HepG2 (cell line): ENCODE measurements around the gene KIF26B. TPM values are rescaled to one million over a fixed set of nuclear protein-coding genes. Genes with fewer than 3 reads are reported as not detected.

Experiments
- ARID2 ChIP-seq: sonication (generic); formaldehyde crosslinking; IDR thresholded peaks from 2 replicates; pipeline ENCODE4 v1.8.1; 2022; ENCODE audit warnings: mild to moderate bottlenecking, missing genetic modification reagents, borderline replicate concordance
- CC2D1A ChIP-seq: sonication (generic); formaldehyde crosslinking; IDR thresholded peaks from 2 replicates; pipeline ENCODE4 v1.8.1; 2023; ENCODE audit warnings: mild to moderate bottlenecking, missing genetic modification reagents
- ERF ChIP-seq: IDR thresholded peaks from 2 replicates; pipeline ENCODE4 v1.6.1; 2018; ENCODE audit warnings: missing biosample characterization, missing genetic modification reagents
- ETV6 ChIP-seq: sonication (generic); formaldehyde crosslinking; conservative IDR thresholded peaks from 2 replicates; pipeline ENCODE4 v1.4.0; 2020; ENCODE audit warnings: missing genetic modification reagents
- EZH2 ChIP-seq: conservative IDR thresholded peaks from 2 replicates; pipeline ENCODE4 v1.6.1; 2012; ENCODE audit warnings: mild to moderate bottlenecking, low read depth, low read length, moderate library complexity
- FIP1L1 ChIP-seq: fragments of 200-400 bp; formaldehyde crosslinking; IDR thresholded peaks from 2 replicates; pipeline ENCODE4 v1.6.1; 2018; ENCODE audit warnings: low read depth, mild to moderate bottlenecking, low read length, moderate library complexity, borderline replicate concordance; ENCODE audit not compliant: insufficient read depth
- HMG20A ChIP-seq: IDR thresholded peaks from 2 replicates; pipeline ENCODE4 v1.6.1; 2016; ENCODE audit warnings: borderline replicate concordance
- HMG20B ChIP-seq: conservative IDR thresholded peaks from 2 replicates; pipeline ENCODE4 v1.6.1; 2016; ENCODE audit warnings: missing genetic modification reagents, missing compliant biosample characterization
- LRRFIP1 ChIP-seq: sonication (generic); formaldehyde crosslinking; conservative IDR thresholded peaks from 2 replicates; pipeline ENCODE4 v1.4.0; 2020; ENCODE audit warnings: missing genetic modification reagents
- NR2F2 ChIP-seq: IDR thresholded peaks from 2 replicates; pipeline ENCODE4 v1.6.1; 2012; ENCODE audit warnings: low read depth, inconsistent platforms, borderline replicate concordance
- STAT5B ChIP-seq: sonication (generic); formaldehyde crosslinking; IDR thresholded peaks from 2 replicates; pipeline ENCODE4 v1.4.0; 2020; ENCODE audit warnings: missing genetic modification reagents
- ZFP41 ChIP-seq: sonication (generic); formaldehyde crosslinking; IDR thresholded peaks from 2 replicates; pipeline ENCODE4 v1.4.0; 2020; ENCODE audit warnings: mild to moderate bottlenecking, missing genetic modification reagents, borderline replicate concordance
- ZNF251 ChIP-seq: sonication (generic); formaldehyde crosslinking; IDR thresholded peaks from 2 replicates; pipeline ENCODE4 v1.9.0; 2021; ENCODE audit warnings: mild to moderate bottlenecking, missing genetic modification reagents
- ZNF292 ChIP-seq: sonication (generic); formaldehyde crosslinking; IDR thresholded peaks from 2 replicates; pipeline ENCODE4 v1.8.1; 2022; ENCODE audit warnings: mild to moderate bottlenecking, low read depth, missing genetic modification reagents, borderline replicate concordance
- ZNF33A ChIP-seq: sonication (generic); formaldehyde crosslinking; IDR thresholded peaks from 2 replicates; pipeline ENCODE4 v1.5.1; 2020; ENCODE audit warnings: missing genetic modification reagents, mild to moderate bottlenecking, moderate library complexity, borderline replicate concordance
- ZNF383 ChIP-seq: sonication (generic); formaldehyde crosslinking; IDR thresholded peaks from 2 replicates; pipeline ENCODE4 v1.4.0; 2020; ENCODE audit warnings: missing genetic modification reagents, mild to moderate bottlenecking, borderline replicate concordance
- ZNF563 ChIP-seq: sonication (generic); formaldehyde crosslinking; IDR thresholded peaks from 2 replicates; pipeline ENCODE4 v1.8.0; 2022; ENCODE audit warnings: mild to moderate bottlenecking, moderate library complexity, missing genetic modification reagents
- ZNF577 ChIP-seq: sonication (generic); formaldehyde crosslinking; IDR thresholded peaks from 2 replicates; pipeline ENCODE4 v1.4.0; 2020; ENCODE audit warnings: mild to moderate bottlenecking, low read depth, missing genetic modification reagents, borderline replicate concordance
- ZNF780A ChIP-seq: sonication (generic); formaldehyde crosslinking; IDR thresholded peaks from 2 replicates; pipeline ENCODE4 v1.8.0; 2022; ENCODE audit warnings: mild to moderate bottlenecking, missing genetic modification reagents, moderate library complexity
- polyA plus RNA-seq, 8 experiments: library from polyadenylated mRNA; depleted of rRNA in 3 of 8; stranded (reverse) in 7 of 8; unstranded in 1 of 8; fragments of >200 nt; fragmentation: Illumina TruSeq in 4 of 8; extraction: Trizol in 4 of 8; gene quantifications; 2 replicates each; pipeline versions ENCODE4 v1.2.1 to v1.2.3, GENCODE V29; 2011 to 2016; ENCODE audit warnings: low read depth in 4 of 8, missing spikeins in 1 of 8, mixed read lengths in 1 of 8; ENCODE audit not compliant: insufficient read depth in 1 of 8
- total RNA-seq, 5 experiments: library from RNA; depleted of rRNA; stranded (reverse); fragments of >200 nt; fragmentation: Illumina TruSeq; extraction: Trizol; gene quantifications; 2 replicates each; pipeline ENCODE4 v1.2.3, GENCODE V29; 2016; ENCODE audit warnings: low read depth in 1 of 5
- TF ChIP-seq, protein P1 (sequence below), 2 experiments: sonication (generic) in 1 of 2; formaldehyde crosslinking in 1 of 2; IDR thresholded peaks; 2 replicates each; pipeline versions ENCODE4 v1.4.0 to v1.6.1; 2016 to 2020; ENCODE audit warnings: borderline replicate concordance in 1 of 2, low read depth in 1 of 2, mild to moderate bottlenecking in 1 of 2, missing genetic modification reagents in 1 of 2
- TF ChIP-seq, protein P2 (sequence below): sonication (generic); formaldehyde crosslinking; IDR thresholded peaks from 2 replicates; pipeline ENCODE4 v1.9.0; 2022; ENCODE audit warnings: low read depth, missing genetic modification reagents

The KIF26B gene
- total and polyA plus RNA-seq, 2 of the 13 experiments (the other 11 are each of a cell fraction or from before 2014, with no cell fraction given): 0.08 to 0.09 TPM

- TF ChIP-seq ZNF292 (CRISPR knock-in tag) (no peak), FIP1L1 (no peak), CC2D1A (CRISPR knock-in tag) (no peak), EZH2 (peak; percentile 57; the same call in 1 of the 2 replicates), ZNF577 (no peak), HMG20B (CRISPR knock-in tag) (no peak), ZNF33A (CRISPR knock-in tag) (no peak), ZNF780A (CRISPR knock-in tag) (no peak), ZNF383 (CRISPR knock-in tag) (no peak), ARID2 (no peak), ZFP41 (CRISPR knock-in tag) (no peak), ZNF563 (CRISPR knock-in tag) (0 out of 2 replicates have a peak, but pooled peaks have one; percentile 62), LRRFIP1 (no peak), ERF (CRISPR knock-in tag) (no peak), ZNF251 (no peak), ETV6 (no peak), HMG20A (CRISPR knock-in tag) (no peak), NR2F2 (no peak), STAT5B (no peak)
- TF ChIP-seq, protein P1, sequence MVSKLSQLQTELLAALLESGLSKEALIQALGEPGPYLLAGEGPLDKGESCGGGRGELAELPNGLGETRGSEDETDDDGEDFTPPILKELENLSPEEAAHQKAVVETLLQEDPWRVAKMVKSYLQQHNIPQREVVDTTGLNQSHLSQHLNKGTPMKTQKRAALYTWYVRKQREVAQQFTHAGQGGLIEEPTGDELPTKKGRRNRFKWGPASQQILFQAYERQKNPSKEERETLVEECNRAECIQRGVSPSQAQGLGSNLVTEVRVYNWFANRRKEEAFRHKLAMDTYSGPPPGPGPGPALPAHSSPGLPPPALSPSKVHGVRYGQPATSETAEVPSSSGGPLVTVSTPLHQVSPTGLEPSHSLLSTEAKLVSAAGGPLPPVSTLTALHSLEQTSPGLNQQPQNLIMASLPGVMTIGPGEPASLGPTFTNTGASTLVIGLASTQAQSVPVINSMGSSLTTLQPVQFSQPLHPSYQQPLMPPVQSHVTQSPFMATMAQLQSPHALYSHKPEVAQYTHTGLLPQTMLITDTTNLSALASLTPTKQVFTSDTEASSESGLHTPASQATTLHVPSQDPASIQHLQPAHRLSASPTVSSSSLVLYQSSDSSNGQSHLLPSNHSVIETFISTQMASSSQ (IDR thresholded peaks at IDR 0.05; ENCODE audit: low read depth): no peak
- TF ChIP-seq, protein P1 (CRISPR knock-in tag; IDR thresholded peaks at IDR 0.05; ENCODE audit: borderline replicate concordance): no peak
- TF ChIP-seq, protein P2, sequence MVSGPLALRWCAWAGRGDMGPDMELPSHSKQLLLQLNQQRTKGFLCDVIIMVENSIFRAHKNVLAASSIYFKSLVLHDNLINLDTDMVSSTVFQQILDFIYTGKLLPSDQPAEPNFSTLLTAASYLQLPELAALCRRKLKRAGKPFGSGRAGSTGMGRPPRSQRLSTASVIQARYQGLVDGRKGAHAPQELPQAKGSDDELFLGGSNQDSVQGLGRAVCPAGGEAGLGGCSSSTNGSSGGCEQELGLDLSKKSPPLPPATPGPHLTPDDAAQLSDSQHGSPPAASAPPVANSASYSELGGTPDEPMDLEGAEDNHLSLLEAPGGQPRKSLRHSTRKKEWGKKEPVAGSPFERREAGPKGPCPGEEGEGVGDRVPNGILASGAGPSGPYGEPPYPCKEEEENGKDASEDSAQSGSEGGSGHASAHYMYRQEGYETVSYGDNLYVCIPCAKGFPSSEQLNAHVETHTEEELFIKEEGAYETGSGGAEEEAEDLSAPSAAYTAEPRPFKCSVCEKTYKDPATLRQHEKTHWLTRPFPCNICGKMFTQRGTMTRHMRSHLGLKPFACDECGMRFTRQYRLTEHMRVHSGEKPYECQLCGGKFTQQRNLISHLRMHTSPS (CRISPR knock-in tag): no peak
Observed at GRCh38 chr1:245154429-245155271, at the start of gene KIF26B (continued).
